ENCODE measurements around the gene JPH3.

- TF ChIP-seq, protein P1, sequence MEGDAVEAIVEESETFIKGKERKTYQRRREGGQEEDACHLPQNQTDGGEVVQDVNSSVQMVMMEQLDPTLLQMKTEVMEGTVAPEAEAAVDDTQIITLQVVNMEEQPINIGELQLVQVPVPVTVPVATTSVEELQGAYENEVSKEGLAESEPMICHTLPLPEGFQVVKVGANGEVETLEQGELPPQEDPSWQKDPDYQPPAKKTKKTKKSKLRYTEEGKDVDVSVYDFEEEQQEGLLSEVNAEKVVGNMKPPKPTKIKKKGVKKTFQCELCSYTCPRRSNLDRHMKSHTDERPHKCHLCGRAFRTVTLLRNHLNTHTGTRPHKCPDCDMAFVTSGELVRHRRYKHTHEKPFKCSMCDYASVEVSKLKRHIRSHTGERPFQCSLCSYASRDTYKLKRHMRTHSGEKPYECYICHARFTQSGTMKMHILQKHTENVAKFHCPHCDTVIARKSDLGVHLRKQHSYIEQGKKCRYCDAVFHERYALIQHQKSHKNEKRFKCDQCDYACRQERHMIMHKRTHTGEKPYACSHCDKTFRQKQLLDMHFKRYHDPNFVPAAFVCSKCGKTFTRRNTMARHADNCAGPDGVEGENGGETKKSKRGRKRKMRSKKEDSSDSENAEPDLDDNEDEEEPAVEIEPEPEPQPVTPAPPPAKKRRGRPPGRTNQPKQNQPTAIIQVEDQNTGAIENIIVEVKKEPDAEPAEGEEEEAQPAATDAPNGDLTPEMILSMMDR (conservative IDR thresholded peaks at IDR 0.05): no peak
- no peak for TF ChIP-seq EZH2 (IDR thresholded peaks at IDR 0.05; ENCODE audit: low read depth)
Measured at GRCh38 chr16:87602001-87602775, at the start of gene JPH3.
